GM18520 (cell line): Measurements from ENCODE around the gene ZBTB26.

Experiments
- ATAC-seq: cut with Tn5 transposase; IDR thresholded peaks from one replicate; pipeline ENCODE4 v1.9.1; 2021; ENCODE audit not compliant: unreplicated experiment

The ZBTB26 gene

GRCh38 chr9:122931226-122932121 is at the start of gene ZBTB26:
Gene ZBTB26, minus strand, starts transcription at chr9:122931512. Its CDS starts 11,578 bp downstream, at chr9:122919934.
- ATAC-seq: peak; percentile 92

- ATAC-seq: no peak
These were observed 47.3 kb upstream of the ZBTB26 start for GRCh38 chr9:122978601-122979000.

GRCh38 chr9:122975196-122975595 is 43.9 kb upstream of the ZBTB26 start:
- no peak for ATAC-seq

GRCh38 chr9:122961139-122961538 is 29.8 kb upstream of the ZBTB26 start:
- no peak for ATAC-seq

GRCh38 chr9:122955961-122956360 is 24.6 kb upstream of the ZBTB26 start:
- no peak for ATAC-seq

- no peak for ATAC-seq
These were observed 23.0 kb upstream of the ZBTB26 start for GRCh38 chr9:122954253-122954691.

- no peak for ATAC-seq
These were observed 19.7 kb upstream of the ZBTB26 start for GRCh38 chr9:122951056-122951455.

- ATAC-seq: no peak
These were observed 19.0 kb upstream of the ZBTB26 start for GRCh38 chr9:122950263-122950662.

GRCh38 chr9:122949696-122950095 is 18.4 kb upstream of the ZBTB26 start:
- no peak for ATAC-seq

- peak; percentile 82 for ATAC-seq
These were observed 17.0 kb upstream of the ZBTB26 start for GRCh38 chr9:122948313-122948712.

- no peak for ATAC-seq
These were observed 15.2 kb upstream of the ZBTB26 start for GRCh38 chr9:122946461-122947005.

- no peak for ATAC-seq
These were observed 13.9 kb upstream of the ZBTB26 start for GRCh38 chr9:122944960-122945888.

GRCh38 chr9:122941582-122942234 is 10.4 kb upstream of the ZBTB26 start:
- ATAC-seq: no peak

GRCh38 chr9:122940749-122941581 is 9.7 kb upstream of the ZBTB26 start, which contains the start of gene RABGAP1:
Gene RABGAP1, plus strand, starts transcription at chr9:122941020. Its CDS starts 16,040 bp downstream, at chr9:122957060.
- peak; percentile 96 for ATAC-seq

- no peak for ATAC-seq
These were observed 9.1 kb upstream of the ZBTB26 start for GRCh38 chr9:122940454-122940748.

GRCh38 chr9:122939601-122940000 is 8.3 kb upstream of the ZBTB26 start:
- ATAC-seq: no peak

GRCh38 chr9:122936883-122937282 is 5.6 kb upstream of the ZBTB26 start:
- no peak for ATAC-seq

GRCh38 chr9:122936464-122936863 is 5.2 kb upstream of the ZBTB26 start:
- no peak for ATAC-seq

GRCh38 chr9:122930541-122931225 is 629 bp downstream of the ZBTB26 start:
- ATAC-seq: peak; percentile 19
